Pancreas (tissue), 10 donors: ENCODE results near the gene LIMS1. TPM values are rescaled to one million over a fixed set of nuclear protein-coding genes. Genes with fewer than 3 reads are reported as not detected.

Experiments
- ATAC-seq, 4 donors: fragments of 200-7000 bp; cut with Tn5 transposase; one replicate each; pipeline versions ENCODE4 v1.8.0 to v1.9.1; 2020; ENCODE audit warnings: mild to moderate bottlenecking in 4 of 4, moderate library complexity in 4 of 4
- DNase-seq, 6 donors: peaks; one replicate each; pipeline ENCODE4 v3.0.0-alpha.2; 2020
- FAIRE-seq: peaks from 2 replicates; lab custom pipeline; 2012; peaks lifted over from hg19 to GRCh38; lab: Jason Lieb, UNC
- H3K27ac ChIP-seq, 4 donors: fragments of 200-600 bp; sonication (generic); 1 replicate in 3 of 4; 2 replicates in 1 of 4; pipeline versions ENCODE4 v1.5.0 to v1.8.0; 2020
- H3K27me3 ChIP-seq, 4 donors: fragments of 200-600 bp; one replicate each; pipeline ENCODE4 v1.8.0; 2021
- H3K36me3 ChIP-seq, 3 donors: fragments of 200-600 bp; sonication (generic) in 1 of 3; one replicate each; pipeline versions ENCODE4 v1.5.0 to v1.8.0; 2020 to 2021
- H3K4me1 ChIP-seq, 3 donors: fragments of 200-600 bp; one replicate each; pipeline ENCODE4 v1.8.0; 2021
- H3K4me3 ChIP-seq, 4 donors: fragments of 200-600 bp; sonication (generic) in 2 of 4; one replicate each; pipeline versions ENCODE4 v1.5.0 to v1.8.0; 2020 to 2021
- H3K9me3 ChIP-seq, 4 donors: fragments of 200-600 bp; one replicate each; pipeline ENCODE4 v1.8.0; 2021
- WGBS, 2 donors: extraction: QIAGEN DNeasy Blood & Tissue Kit; methylation state at CpG; one replicate each; pipeline ENCODE4 v1.1.7; 2013; 5-methylcytosine and 5-hydroxymethylcytosine counted together
- intact Hi-C, 3 donors: fragments of 100-400 bp; cut with DNase I; formaldehyde crosslinking; loops; one replicate each; pipeline versions ENCODE4 v1.11.1 to v1.14.2; 2022
- polyA plus RNA-seq, 2 donors: library from polyadenylated mRNA; stranded (reverse); fragments of 200-250 nt; gene quantifications; one replicate each; pipeline ENCODE4 v1.2.3, GENCODE V29; 2013
- total RNA-seq, 6 donors: library from RNA; stranded (reverse); fragmentation: NEBNext Ultra II Directional in 4 of 6; extraction: Animal tissue kit (Norgen Biotek cat#: 25700) in 4 of 6; gene quantifications; one replicate each; pipeline versions ENCODE4 v1.2.1 to v1.2.4, GENCODE V29; 2021 to 2023
- TF ChIP-seq, protein P1 (sequence below), 4 donors: fragments of 200-600 bp; sonication (generic) in 3 of 4; IDR thresholded peaks; one replicate each; pipeline versions ENCODE4 v1.5.0 to v1.8.0; 2021; ENCODE audit warnings: antibody characterized with exemption in 4 of 4
- donor health status: healthy with polysubstance abuse.
- donor health status: DM: no; HTN: no; CAD: no; lungs with moderate emphysema.
- donor health status: DM: no; HTN: no; CAD: no.
- donor health status: control.
- donor health status: control.
- donor health status: Bipolar disorder and iron deficiency.
- donor health status: DM: yes; HTN: yes; CAD: no.
- donor health status: DM: no; HTN: no; CAD: no.
- donor health status: DM: no; HTN: no; CAD: no.
- donor health status: DM: yes; HTN: yes; CAD: no.

LIMS1 gene, protein sequence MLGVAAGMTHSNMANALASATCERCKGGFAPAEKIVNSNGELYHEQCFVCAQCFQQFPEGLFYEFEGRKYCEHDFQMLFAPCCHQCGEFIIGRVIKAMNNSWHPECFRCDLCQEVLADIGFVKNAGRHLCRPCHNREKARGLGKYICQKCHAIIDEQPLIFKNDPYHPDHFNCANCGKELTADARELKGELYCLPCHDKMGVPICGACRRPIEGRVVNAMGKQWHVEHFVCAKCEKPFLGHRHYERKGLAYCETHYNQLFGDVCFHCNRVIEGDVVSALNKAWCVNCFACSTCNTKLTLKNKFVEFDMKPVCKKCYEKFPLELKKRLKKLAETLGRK
- total RNA-seq: 10 to 100 TPM; 16.3 to 45.7 (median 18.2) TPM
- 1 to 10 TPM; 7.9 to 9.4 TPM for polyA plus RNA-seq

DNA sequence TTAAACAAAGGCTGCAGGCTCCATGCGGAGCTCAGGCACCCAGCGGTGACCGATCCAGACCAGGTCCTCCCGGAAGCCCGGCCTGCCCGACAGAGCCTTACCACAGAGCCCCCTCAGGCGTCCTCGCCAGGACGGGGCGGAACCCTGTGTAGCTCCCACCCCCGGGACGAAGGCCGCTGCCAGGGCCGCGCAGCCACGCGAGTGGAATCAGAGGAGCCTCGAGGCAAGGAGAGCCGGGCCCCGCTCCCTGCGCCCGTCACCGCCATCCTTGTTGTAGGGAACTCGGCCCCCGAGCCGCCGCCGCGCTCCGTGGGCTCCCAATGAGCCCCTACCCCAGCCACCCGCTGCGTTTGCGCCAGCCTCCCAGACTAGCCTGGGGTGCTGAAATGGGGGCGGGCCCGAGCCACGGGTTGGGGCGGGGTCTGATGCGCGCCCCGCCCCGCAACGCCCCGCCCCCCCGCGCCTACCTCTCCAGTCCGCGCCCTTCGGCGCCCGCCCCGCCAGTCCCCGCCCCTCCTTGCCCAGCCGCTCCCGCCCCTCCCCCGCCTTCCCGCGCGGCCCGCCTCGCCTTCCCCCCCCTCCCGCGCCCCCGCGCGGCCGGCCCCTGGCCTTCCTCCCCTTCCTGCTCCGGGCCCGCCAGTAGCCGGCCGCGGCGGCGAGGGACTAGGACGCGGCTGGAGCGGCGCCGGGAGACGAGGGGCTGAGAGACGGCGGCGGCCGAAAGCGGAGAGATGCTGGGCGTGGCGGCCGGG is at the start of gene LIMS1:
LIMS1 (plus strand) TSS at position 639 of the 752 bp plus-strand sequence; CDS start at position 732, 93 bp downstream.
- Histone ChIP-seq H3K4me3 (peak within 1 kb of the TSS; percentile 52 to 68 (median 60)), H3K27ac (peak within 1 kb of the TSS; percentile 88 to 99 (median 92)), H3K4me1 (peaks cover 0 to 12% (median 0%) of the 10 kb centered on the region in 3 donors), H3K9me3 (no peaks in the 10 kb centered on the region), H3K27me3 (no peaks in the 10 kb centered on the region), H3K36me3 (no peaks in the 10 kb centered on the region)
- intact Hi-C loops: no loop called here
- DNase-seq (peak; percentile 90 to 96 (median 94)), FAIRE-seq (no peak), ATAC-seq (peak; percentile 94 to 97 (median 96))
- WGBS, 2 donors: 0% methylated on average over 60 to 78 of the region's 87 CpGs
- TF ChIP-seq, protein P1, sequence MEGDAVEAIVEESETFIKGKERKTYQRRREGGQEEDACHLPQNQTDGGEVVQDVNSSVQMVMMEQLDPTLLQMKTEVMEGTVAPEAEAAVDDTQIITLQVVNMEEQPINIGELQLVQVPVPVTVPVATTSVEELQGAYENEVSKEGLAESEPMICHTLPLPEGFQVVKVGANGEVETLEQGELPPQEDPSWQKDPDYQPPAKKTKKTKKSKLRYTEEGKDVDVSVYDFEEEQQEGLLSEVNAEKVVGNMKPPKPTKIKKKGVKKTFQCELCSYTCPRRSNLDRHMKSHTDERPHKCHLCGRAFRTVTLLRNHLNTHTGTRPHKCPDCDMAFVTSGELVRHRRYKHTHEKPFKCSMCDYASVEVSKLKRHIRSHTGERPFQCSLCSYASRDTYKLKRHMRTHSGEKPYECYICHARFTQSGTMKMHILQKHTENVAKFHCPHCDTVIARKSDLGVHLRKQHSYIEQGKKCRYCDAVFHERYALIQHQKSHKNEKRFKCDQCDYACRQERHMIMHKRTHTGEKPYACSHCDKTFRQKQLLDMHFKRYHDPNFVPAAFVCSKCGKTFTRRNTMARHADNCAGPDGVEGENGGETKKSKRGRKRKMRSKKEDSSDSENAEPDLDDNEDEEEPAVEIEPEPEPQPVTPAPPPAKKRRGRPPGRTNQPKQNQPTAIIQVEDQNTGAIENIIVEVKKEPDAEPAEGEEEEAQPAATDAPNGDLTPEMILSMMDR (IDR thresholded peaks at IDR 0.05): no peak

DNA sequence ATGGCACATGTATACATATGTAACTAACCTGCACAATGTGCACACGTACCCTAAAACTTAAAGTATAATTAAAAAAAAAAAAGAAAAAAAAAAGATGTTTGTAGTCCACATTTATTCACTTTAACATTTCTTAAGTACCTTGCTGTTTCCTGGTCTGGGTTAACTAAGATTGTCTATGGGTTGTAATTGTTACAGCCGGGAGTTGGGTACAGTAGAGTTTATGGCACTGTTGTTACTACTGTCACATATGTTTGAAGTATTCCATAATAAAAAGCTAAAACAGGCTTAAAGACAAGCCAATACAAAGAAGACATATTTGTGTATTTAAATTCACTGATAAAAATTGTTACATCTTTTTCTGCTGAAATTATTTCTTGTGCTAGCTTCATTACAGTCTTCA is 49.0 kb upstream of the LIMS1 start:
- no peak for DNase-seq
- 91 to 97% methylated on average over 2 of the region's 2 CpGs for WGBS, 2 donors
- Histone ChIP-seq H3K4me1 (no peaks in the 10 kb centered on the region), H3K27ac (no peak overlapping the region), H3K4me3 (no peak overlapping the region), H3K36me3 (peaks cover 0 to 50% (median 29%) of the 10 kb centered on the region in 3 donors), H3K9me3 (no peaks in the 10 kb centered on the region), H3K27me3 (no peaks in the 10 kb centered on the region)
- TF ChIP-seq, protein P1 (IDR thresholded peaks at IDR 0.05): no peak
- intact Hi-C loops: no loop called here
- ATAC-seq: no peak
- peak; percentile 20 for FAIRE-seq

DNA sequence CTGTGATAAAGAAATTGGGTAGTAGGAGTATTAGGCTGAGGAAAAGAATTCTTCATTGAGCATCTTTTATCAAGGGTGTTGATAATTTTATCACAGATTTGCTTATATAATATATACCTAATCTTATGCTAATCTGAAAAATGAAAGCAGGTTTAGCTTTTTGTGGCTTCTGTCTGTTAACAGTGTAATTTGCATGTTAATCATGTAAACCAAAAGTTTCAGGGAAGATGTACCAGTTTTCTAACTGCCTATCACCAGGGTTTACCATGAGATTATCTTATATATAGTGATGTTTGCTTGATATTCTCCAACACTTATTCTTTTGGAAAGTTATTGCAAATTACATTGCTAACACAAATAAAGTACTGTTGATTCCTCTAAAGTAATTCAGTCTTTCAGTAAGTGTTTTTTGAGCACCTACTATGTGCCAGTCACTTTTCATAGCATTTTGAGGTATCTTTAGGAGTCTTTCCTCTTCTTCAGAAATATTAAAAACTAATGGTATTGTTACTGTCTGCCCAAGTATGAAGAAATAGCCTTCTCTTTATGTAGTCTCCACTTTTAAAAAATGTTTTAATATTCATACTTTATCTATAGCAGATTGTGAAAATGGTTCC is 43.7 kb upstream of the LIMS1 start:
- H3K27me3 ChIP-seq: no peaks in the 10 kb centered on the region
- H3K27ac ChIP-seq: no peak overlapping the region
- TF ChIP-seq, protein P1 (IDR thresholded peaks at IDR 0.05): no peak
- H3K4me3 ChIP-seq: no peak overlapping the region
- H3K9me3 ChIP-seq: no peaks in the 10 kb centered on the region
- DNase-seq (no peak), FAIRE-seq (no peak), ATAC-seq (no peak)
- intact Hi-C loops: no loop called here
- no peaks in the 10 kb centered on the region for H3K4me1 ChIP-seq
- H3K36me3 ChIP-seq: peaks cover 0 to 44% (median 18%) of the 10 kb centered on the region in 3 donors

DNA sequence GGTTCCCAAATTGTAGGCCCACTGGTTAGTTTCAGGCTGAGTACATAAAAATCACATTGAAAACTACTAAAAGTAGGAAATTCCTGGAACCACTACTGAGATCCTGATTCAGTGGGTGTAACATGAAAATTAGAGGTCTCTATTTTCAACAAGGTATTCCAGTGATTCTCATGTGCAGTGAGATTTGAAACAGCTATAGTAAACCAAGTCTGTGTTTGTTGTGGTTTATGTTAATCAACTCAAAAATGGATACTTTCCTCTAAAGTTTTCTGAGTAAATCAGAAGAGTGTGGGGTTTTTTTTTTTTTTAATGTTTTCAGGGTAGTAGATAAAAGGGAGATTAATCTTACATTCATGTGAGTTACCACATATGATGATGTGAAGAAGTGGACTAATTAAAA is 42.4 kb upstream of the LIMS1 start:
- Histone ChIP-seq H3K4me3 (no peak overlapping the region), H3K27me3 (no peaks in the 10 kb centered on the region), H3K4me1 (no peaks in the 10 kb centered on the region), H3K27ac (no peak overlapping the region), H3K36me3 (peaks cover 0 to 39% (median 18%) of the 10 kb centered on the region in 3 donors), H3K9me3 (no peaks in the 10 kb centered on the region)
- FAIRE-seq (no peak), ATAC-seq (no peak), DNase-seq (no peak)
- intact Hi-C loops: no loop called here
- TF ChIP-seq, protein P1 (IDR thresholded peaks at IDR 0.05): no peak
